NCI-H510A treated with DMSO at 0.1 percent for 48 hours (cell line): Measurements from ENCODE around the gene DDX50.
A peak's percentile ranks its signal among the peaks of the same experiment; 100 is the strongest.
"Not testable (repeated sequence)": the region's sequence is repeated elsewhere in the genome, so short reads cannot be mapped to it uniquely, and the experiment has no call there.

ENCODE experiments used
- DNase-seq: peaks from one replicate; lab custom pipeline; 2025; lab: John Stamatoyannopoulos, UW

The DDX50 gene, protein sequence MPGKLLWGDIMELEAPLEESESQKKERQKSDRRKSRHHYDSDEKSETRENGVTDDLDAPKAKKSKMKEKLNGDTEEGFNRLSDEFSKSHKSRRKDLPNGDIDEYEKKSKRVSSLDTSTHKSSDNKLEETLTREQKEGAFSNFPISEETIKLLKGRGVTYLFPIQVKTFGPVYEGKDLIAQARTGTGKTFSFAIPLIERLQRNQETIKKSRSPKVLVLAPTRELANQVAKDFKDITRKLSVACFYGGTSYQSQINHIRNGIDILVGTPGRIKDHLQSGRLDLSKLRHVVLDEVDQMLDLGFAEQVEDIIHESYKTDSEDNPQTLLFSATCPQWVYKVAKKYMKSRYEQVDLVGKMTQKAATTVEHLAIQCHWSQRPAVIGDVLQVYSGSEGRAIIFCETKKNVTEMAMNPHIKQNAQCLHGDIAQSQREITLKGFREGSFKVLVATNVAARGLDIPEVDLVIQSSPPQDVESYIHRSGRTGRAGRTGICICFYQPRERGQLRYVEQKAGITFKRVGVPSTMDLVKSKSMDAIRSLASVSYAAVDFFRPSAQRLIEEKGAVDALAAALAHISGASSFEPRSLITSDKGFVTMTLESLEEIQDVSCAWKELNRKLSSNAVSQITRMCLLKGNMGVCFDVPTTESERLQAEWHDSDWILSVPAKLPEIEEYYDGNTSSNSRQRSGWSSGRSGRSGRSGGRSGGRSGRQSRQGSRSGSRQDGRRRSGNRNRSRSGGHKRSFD

GRCh38 chr10:68901105-68901927 lies at the start of gene DDX50:
Gene DDX50 (plus strand): TSS chr10:68901315. CDS start chr10:68901385, 70 bp downstream.
- DNase-seq = peak; percentile 99

GRCh38 chr10:68856352-68856751 lies 44.8 kb upstream of the DDX50 start:
- DNase-seq = no peak

GRCh38 chr10:68857005-68857404 lies 44.1 kb upstream of the DDX50 start:
- DNase-seq = no peak

GRCh38 chr10:68861253-68861652 lies 39.9 kb upstream of the DDX50 start:
- DNase-seq = no peak

DNA sequence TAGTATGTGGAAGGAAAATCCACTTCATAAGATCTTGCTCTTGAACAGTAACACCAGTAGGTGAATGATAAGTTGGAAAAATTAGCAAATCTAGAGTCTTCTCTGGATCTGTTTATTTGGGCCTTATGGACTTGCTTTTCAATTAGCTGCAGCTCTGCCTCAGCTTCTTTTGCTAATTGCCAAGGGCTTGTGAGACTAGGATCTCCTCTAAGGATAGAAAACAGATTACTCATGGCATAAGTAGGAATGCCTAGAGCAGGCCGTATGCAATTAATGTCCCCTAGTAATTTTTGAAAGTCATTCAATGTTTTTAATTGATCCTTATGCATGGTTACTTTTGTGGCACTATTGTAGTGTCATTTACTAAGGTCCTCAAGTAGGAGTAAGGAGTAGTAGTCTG lies 36.5 kb upstream of the DDX50 start:
- DNase-seq = no peak

DNA sequence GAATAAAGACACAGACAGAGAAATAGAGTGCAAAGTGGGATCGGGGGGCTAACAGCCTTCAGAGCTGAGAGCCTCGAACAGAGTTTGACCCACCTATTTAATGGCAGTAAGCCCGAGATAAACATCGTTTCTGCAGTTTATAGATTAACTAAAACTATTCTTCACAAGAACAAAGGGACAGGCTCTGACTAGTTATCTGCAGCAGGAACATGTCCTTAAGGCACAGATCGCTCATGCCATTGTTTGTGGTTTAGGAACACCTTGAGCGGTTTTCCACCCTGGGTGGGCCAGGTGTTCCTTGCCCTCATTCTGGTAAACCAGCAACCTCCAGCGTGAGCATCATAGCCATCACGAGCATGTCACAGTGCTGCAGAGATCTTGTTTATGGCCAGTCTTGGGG lies 32.9 kb upstream of the DDX50 start:
- DNase-seq = not testable (repeated sequence)

GRCh38 chr10:68869623-68870022 lies 31.5 kb upstream of the DDX50 start:
- DNase-seq = no peak

DNA sequence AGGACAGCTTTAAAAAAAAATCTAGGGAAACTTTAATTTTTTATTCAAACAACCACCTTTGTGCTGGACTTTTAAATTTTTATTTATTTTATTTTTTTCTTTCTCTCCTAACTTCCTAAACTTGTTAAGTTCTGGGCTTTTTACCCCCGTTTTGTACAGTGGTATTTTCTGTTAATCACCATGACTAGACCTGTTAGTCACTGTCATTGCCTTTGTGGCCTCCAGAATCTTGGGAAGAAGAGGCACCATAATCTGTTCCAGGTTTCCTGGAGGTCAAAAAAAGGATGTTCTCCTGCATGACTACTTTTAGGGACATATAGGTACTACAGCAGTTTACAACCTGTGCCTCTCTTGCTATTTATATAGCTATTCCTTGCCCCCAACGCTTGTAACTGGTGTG lies 31.1 kb upstream of the DDX50 start:
- DNase-seq = no peak

DNA sequence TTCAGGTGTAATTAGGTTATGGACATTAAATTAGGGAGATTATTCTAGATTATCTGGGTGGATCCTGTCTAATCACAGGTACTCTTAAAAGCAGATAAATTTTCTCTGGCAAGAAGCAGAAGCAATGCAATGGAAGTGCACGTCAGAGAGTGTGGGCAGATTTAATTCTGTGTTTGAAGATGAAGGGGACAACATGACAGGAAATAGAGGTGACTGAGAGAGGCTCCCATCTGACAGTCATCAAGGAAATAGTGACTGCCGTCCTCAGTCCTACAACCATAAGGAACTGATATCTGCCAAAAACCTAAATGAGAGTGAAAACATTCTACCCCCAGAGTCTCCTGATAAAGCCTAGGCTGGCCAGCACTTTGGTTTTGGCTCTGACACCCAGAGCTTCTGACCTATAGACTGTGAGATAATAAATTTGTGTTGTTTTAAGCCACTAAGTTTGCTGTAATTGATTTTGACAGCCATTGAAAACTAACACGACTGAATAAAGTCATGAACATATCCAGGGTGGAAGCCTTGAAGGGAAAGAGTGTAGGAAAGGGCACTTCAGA lies 30.5 kb upstream of the DDX50 start:
- DNase-seq = no peak

DNA sequence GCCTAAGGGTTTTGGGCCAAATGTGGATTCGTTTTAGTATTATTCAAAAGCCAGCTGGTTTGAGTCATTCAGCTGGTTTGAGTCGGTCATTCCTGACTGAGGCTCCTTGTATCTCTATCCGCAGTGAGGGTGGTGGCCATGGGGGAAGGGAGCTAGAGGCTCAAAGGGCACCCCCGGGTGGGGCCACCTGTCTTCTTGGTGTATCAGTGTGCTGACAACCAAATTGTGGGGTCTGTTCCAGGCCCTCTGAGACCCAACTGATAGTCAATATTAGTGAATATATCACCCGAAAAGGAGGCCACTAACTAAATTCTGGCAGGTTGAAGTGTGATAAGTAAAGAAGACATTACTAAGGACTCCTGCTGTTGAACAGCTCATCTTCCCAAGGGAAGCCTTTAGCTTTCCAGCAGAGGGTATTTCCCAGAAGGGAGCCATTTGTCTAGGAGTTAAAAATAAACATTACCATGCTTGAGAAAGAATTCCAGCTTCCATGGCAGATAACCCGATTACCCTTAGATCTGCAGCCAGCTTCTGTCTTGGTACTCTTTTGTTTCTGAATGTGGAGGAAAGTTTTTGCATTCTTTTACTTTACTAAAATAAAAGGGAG lies 29.9 kb upstream of the DDX50 start:
- DNase-seq = peak; percentile 58

- peak; percentile 97 for DNase-seq
Observed at GRCh38 chr10:68871731-68872342, 29.3 kb upstream of the DDX50 start.

DNA sequence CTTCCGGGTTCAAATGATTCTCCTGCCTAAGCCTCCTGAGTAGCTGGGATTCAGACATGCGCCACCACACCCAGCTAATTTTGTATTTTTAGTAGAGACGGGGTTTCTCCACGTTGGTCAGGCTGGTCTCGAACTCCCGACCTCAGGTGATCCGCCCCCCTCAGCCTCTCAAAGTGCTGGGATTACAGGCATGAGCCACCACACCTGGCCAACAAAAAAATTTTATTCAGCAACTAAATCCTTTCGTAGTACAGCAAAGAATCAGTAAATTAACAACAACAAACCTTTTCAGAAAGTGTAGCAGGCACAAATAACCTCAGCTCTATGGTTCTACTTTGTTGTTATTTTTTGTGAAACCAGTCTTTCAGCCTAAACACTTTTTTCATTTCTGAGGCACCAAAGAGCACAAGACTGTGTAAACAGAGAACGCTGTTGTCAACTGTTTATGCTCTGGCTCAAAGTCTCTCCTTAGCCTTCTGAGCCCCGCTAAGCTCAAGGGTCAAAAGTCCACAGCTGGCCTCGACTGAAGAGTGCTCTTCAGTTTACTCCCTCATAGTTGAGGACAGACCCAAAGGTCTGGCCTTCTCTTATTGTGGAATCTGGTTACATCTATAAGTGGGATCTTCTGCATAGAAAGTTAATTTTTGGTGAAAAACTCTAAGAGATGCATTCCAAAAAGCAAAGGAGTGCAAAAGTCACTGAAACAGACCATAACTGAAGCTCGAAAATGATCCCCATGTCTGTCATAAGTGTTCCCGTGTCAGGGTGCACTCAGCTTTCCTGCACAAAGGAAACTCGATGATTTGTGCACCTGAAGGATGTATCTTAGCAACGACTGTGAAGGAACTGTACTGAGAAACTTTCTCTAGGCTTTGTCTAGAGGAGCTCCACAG lies 24.6 kb upstream of the DDX50 start:
- DNase-seq = peak; percentile 69

GRCh38 chr10:68877482-68878110 lies 23.5 kb upstream of the DDX50 start:
- DNase-seq = no peak

DNA sequence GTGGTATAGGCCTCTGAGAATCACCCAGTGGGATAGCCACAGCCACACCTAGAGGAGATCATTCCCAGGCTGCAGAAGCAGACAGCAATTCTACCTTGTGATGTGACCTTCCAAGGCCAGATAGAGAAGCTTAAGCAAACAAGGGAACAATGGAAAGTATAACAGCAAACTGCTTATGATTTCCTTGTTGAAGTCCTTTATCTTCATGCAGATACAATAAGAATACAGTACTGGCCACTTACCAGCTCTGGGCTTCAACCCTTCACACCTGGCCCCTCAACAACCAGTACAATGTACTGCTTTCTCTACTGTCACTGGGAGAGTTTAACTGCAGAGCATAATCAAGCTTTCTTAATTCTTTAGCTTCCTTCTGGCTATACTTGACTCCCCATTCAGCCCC lies 22.6 kb upstream of the DDX50 start:
- DNase-seq = no peak

GRCh38 chr10:68879628-68880027 lies 21.5 kb upstream of the DDX50 start:
- no peak for DNase-seq

- no peak for DNase-seq
Observed at GRCh38 chr10:68880181-68880580, 20.9 kb upstream of the DDX50 start.

- no peak for DNase-seq
Observed at GRCh38 chr10:68895041-68895440, 6.1 kb upstream of the DDX50 start.

GRCh38 chr10:68897336-68897741 lies 3.8 kb upstream of the DDX50 start:
- DNase-seq = peak; percentile 87

DNA sequence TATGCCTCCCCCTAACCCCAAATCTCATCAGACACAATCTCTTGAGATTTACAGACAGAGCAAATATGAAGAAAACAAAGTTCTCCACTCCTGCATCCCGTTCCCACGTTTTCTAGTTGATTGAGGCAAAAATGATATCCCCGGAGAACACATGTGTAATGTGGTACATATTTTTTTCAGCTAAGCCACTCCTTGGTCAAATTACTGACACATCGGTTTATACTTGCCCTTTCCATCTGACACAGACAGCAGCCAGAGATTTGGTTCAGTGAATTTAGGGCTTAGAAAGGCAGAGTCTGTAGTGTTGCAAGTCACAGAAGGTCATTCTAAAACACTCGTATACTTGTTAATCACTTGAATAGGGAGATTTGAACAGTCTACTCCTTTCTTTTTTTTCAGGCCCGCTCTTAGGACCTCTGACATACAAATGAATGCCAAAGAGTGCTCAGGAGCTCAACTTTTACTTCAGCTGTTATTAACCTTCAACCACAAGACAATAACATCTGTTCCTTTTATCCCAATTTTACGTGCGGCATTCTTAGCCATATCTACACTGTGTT lies 1.8 kb upstream of the DDX50 start:
- no peak for DNase-seq
